ENCODE data around the gene LTBP2.
A peak's percentile ranks its signal among the peaks of the same experiment; 100 is the strongest.

LTBP2 gene

GRCh38 chr14:74503291-74503937 lies 108.6 kb downstream of the LTBP2 start:
- DNase-seq, result peak; percentile 86

DNA sequence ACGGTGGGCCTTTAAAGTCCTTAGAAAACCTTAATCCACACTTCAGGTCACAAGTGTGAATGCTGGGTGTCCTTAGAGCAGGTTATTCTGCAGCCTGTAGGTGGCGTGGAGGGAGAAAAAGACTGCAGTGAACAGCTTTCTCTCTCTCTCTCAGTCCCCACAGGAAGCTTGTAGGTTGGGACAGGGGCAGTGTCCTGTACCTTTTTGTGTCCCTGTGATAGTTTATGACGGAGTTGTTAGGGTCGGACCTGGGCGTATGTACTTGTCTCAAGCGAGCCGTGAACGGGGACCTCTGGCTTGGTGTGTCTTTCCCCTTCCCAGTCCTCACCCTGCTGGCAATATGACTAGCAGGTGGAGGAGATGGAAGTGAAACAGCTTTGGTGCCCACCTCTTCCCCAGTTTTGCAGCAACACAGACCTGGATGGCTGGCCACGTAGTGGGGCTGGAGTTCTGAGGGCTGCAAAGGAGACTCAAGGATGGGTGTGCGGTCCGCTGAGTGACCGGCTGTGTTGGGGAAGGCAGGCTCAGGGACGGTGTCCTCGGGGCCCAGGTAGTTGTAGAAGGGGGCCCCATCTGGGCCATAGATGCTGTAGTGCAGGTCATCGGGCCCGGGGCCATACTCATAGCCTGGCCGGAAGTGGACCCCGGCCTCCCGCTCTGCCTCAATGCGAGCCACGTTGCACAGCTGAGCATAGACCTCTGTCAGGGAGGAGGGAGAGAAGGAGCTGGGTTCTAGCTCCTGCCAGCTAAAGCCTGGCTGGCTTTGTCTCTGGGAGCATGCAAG lies 109.6 kb downstream of the LTBP2 start:
- peak; percentile 83 for DNase-seq

DNA sequence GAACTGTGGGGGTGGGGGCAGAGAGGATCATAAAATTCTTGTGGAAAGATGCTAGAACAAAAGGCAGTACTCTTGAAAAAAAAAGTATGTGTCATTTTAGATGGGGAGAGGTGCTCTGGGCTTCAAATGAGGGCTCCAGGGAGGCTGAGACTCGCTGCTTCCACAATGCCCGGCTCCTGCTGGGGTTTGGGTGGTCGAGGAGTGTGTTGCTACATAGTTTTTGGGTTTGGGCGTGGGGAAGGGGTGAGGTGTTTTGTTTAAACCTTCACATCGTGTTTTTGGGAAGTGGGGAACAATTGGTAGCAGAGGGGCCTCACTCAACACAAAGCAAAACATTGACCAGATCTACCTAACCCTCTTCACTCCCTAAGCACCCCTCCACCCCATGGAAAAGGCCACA lies 110.3 kb downstream of the LTBP2 start:
- no peak for DNase-seq

DNA sequence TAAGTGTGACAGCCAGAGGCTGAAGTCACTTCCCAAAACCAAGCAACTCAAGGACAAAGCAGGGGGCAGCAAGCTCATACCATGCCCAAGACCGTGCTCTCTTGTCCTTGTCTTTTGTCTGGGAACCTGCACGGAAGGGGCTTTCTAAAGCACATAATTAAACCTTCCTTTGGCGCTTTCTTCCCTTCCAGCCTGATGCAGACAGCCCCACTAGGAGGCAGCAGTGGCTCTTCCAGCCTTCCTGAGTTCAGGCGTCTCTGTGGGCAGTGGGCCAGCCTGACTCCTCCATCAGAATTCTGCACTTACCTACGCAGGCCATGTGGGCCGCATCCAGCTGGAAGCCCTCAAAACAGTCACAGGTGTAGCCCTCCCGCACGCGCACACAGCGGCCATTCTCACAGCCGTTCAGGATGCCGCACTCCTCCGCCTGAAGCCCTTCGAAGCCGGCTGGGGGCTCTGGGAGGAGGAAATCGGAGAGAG lies 110.9 kb downstream of the LTBP2 start:
- peak; percentile 63 for DNase-seq

DNA sequence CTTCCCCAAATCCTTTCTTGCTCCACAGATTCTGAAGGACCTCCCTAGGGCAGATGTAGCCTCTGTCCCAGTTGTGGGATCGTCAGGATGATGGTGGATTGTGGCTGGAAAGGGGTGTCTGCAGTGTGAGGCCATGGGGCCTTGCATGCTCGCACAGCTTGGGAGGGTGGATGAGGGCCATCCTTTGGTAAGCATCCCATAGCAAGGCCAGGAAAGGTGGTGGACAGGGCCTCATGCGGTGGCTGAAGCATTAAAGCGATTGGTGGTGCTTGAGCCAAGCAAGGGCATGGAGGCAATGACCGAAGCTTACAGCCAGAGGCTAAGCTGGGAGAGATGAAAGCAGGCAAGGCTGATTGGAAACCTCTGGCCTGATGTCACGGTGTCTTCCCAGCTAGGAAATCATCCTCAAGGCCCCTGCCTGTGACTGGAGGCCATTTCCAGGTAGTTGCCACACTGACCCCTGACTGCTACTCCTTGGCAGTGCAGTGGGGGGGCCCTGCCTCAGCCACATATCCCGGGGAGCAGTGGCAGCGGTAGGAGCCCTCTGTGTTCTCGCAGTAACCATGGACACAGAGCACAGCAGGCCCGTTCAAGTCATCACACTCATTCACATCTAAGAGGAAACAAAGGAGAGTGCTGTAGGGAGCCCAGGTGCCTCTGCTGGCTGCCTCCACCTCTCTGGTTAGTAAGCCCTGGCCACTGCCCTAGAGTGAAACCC lies 111.5 kb downstream of the LTBP2 start:
- no peak for DNase-seq

DNA sequence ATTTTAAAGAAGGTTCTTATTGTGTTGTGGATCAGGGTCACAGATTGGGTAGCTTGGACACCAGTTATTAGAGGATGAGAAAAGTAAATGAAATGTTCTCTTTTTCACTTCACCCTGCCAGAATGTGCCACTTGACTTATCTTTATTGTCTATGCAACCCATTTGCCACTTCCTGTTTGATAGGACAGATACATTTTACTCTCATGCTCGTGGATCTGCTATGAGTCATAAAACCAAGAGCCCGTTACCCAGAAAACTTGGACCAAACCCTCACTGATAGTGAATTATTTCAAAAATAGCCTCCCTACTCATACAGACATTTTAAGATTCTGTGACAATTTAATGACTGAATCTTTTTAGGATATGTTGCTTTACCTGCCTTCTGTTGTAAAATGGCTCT lies 116.7 kb downstream of the LTBP2 start:
- DNase-seq, result peak; percentile 88

DNA sequence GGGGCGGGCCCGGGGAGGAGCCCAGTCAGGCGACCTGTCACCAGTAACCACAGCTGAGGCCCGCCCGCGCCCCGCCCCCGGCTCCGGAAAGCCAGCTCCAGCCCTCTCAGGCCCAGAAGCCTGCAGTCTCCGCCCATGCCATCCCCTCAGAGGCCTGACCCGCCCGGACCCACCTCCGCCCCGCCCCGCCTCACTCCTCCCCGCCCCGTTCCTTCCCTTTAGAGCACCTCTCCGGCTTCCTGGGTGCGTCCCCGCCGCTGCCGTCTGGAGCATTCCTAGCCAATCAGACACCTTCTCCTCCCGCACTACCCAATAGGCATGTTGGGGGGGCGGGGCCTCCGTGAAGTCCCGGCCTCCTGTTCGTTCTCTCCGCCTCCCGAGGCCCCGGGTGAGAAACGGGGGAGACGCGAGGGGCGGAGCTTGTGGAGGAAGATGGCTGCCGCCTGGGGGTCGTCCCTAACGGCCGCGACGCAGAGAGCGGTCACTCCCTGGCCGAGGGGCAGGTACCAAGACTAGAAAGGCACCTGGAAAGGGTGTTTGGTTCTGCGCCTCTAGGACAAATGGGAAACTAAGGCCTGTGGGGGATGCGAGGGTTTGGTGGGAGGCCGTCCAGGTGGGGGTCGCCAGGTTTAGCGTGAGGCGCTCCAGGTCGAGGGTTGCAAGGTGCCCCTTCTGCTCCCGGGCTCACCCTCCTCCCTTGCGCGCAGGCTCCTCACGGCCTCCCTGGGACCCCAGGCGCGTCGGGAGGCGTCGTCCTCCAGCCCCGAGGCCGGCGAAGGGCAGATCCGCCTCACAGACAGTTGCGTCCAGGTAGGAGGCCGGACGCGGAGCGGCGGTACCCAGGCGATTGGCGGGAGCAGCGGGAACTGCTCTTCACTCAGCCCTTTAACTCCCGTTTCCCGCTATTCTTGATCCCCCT lies 118.4 kb downstream of the LTBP2 start, which contains the start of gene ISCA2:
Gene ISCA2 (plus strand): TSS at position 423 of the 919 bp plus-strand sequence. CDS start 10 bp downstream, at position 433.
- DNase-seq, result peak; percentile 99

GRCh38 chr14:74492776-74493342 lies 119.2 kb downstream of the LTBP2 start, which contains the start of gene NPC2:
Gene NPC2, minus strand, starts transcription at chr14:74493305. Its CDS starts 31 bp downstream, at chr14:74493274.
- peak; percentile 36 for DNase-seq

DNA sequence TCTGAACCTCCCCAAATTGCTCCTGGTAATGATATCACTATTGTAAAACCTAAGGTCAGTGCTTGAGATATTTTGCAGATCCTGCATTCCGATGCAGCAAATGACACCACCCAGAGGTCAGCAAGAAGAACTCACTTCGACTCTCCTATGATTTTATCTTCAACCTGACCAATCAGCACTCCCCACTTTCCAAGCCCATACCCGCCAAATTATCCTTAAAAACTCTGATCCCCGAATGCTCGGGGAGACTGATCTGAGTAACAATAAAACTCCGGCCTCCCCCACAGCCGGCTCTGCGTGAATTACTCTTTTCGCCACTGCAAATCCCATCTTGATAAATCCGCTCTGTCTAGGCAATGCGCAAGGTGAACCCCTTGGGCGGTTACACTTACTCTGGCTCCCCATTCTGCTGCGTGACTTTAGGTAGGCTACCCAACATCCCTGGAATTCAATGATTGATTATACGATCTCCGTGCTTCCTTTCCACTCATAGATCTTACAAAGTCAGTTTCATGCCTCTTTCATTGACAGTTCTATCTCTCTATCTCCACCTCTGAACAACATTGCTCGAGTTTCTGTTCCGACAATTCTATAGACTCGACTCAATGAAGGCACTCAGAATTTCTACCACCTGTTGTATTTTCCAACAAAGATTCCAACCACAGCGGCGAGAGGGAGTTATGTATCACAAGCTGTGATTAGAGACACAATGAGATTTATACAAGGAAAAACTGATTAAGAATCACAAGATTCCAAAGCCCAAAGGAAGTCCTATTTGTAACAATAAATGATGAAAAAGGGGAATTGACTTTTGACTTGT lies 119.9 kb downstream of the LTBP2 start:
- DNase-seq, result peak; percentile 76

- DNase-seq, result no peak
Measured at GRCh38 chr14:74490486-74490885, 121.6 kb downstream of the LTBP2 start.

DNA sequence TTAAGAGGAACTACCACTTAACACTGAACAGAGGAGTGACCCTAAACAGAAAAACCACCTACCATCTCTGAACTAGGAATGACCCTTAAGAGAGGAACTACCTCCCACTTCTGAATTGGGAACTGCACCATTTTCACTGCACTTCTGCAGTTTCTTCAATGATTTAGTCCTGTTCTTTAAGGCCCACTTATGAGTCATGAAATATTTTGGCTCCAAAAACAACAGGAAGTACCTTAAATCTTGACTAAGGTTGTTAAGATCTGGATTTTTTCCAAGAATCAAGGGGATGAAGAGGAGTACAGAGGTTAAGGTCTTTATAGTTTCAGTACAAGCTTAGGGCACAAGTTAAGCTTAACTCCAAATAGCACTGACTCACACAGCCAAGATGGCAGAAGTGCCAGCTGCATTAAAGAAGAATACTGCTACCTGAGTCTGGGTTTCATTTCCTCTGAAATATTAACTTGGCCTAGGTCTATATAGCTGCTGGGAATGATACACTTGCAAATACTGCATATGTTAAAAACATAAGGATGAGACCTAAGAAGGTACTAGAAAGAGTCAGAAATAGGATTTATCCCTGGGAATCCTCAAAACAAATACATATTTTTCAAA lies 123.1 kb downstream of the LTBP2 start:
- DNase-seq, result no peak

- DNase-seq, result no peak
Measured at GRCh38 chr14:74486164-74486563, 125.9 kb downstream of the LTBP2 start.

- DNase-seq, result no peak
Measured at GRCh38 chr14:74483321-74483720, 128.7 kb downstream of the LTBP2 start.

- DNase-seq, result no peak
Measured at GRCh38 chr14:74482571-74482970, 129.5 kb downstream of the LTBP2 start.

- no peak for DNase-seq
Measured at GRCh38 chr14:74480046-74480445, 132.0 kb downstream of the LTBP2 start.

DNA sequence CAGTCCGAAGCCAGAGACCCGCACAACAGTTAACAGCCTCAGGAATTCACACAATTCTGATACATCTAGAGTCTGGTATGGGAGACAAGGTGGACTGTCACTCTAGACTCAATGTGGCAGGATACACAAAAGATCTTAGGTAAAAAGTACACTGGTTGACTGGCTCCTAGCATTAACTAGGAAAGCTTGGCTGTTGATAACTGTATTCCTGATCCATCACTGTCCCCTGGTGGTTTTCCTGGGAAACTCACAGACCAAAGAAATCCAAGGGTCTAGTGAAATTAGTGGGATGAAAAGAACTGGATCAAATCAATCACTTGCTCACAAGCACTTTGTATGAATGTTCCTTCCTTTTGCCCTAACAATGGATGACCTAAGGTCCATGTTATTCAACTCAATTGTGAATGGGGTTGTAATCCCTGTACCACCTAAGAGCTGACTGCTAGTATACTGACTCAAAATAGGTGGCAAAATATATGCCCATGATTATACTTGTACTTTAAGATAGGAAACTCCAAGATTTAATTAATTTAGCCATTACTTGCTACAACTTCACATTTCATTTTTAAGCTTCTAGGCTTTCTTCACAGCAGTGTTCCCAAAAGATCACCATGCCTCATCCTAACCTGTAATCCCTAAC lies 132.9 kb downstream of the LTBP2 start:
- DNase-seq, result no peak

- DNase-seq, result no peak
Measured at GRCh38 chr14:74476607-74477006, 135.4 kb downstream of the LTBP2 start.

DNA sequence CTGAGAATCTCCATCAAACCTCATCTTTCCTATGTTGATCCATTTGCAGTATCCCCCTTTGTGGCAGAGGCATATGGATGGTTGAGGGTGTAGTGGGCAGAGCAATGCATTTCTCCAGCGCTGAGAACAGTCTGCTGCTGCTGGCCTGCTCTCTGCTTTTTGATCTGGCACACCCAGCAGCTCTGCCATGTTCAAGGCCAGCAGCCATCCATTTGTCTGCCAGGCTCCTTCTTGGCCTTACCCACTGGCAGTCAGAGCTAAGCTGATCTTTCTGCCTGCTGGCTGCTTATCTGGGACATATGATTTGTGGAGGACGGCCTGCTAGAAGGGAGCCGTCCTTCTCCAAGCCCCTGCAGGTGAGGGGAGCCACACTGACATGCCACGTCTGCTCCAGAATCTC lies 135.9 kb downstream of the LTBP2 start:
- no peak for DNase-seq

DNA sequence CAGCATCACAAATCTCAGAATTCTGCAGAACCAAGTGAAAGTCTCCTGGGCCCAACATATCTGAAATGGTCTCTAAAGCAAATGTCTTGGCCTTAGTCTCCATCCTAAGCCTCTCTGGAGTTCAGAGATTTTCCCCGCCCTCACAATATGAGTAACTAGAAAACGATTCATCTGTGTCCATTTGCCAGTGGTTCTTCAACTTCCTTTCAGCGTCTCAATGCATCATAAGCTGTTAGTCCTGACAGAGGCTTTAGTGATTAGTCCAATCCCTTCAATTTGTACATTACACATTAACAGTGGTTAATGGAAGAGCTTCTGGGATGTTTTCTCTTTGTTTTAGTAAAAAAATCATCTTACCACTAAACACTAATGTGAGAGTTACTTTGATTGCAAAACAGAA lies 136.4 kb downstream of the LTBP2 start:
- DNase-seq, result no peak

GRCh38 chr14:74474376-74474775 lies 137.7 kb downstream of the LTBP2 start:
- no peak for DNase-seq
